Progenitor cell of endocrine pancreas (in vitro differentiated cells): Measurements from ENCODE around the gene GGTA1. TPM values are rescaled to one million over a fixed set of nuclear protein-coding genes. Genes with fewer than 3 reads are reported as not detected.

Source experiments
- DNase-seq: peaks from one replicate; pipeline ENCODE4 v3.0.0; 2021; ENCODE audit warnings: low spot score; ENCODE audit not compliant: unreplicated experiment
- H3K27ac Mint-ChIP-seq: 2 replicates; pipeline ENCODE4 v1.8.0; 2021; ENCODE audit warnings: mild to moderate bottlenecking, moderate library complexity, mixed read lengths
- H3K27me3 Mint-ChIP-seq: 2 replicates; pipeline ENCODE4 v1.8.0; 2021; ENCODE audit warnings: mixed read lengths
- H3K36me3 Mint-ChIP-seq: 2 replicates; pipeline ENCODE4 v1.8.0; 2022; ENCODE audit warnings: mixed read lengths; ENCODE audit not compliant: insufficient read depth
- H3K4me1 Mint-ChIP-seq: 2 replicates; pipeline ENCODE4 v1.8.0; 2021; ENCODE audit warnings: low read depth, mixed read lengths
- H3K4me3 Mint-ChIP-seq: 2 replicates; pipeline ENCODE4 v1.8.0; 2021; ENCODE audit warnings: low read depth, mild to moderate bottlenecking, moderate library complexity, mixed read lengths
- H3K9me3 Mint-ChIP-seq: 2 replicates; pipeline ENCODE4 v1.8.0; 2021; ENCODE audit warnings: low read depth, mixed read lengths
- total RNA-seq: library from RNA; stranded (reverse); gene quantifications from 2 replicates; pipeline ENCODE4 v1.2.1, GENCODE V29; 2021
- TF ChIP-seq, protein P1 (sequence below): fragments of 200-600 bp; sonication (generic); IDR thresholded peaks from one replicate; pipeline ENCODE4 v1.5.0; 2021; ENCODE audit warnings: antibody characterized with exemption, mild to moderate bottlenecking; ENCODE audit not compliant: unreplicated experiment

The GGTA1 gene
- total RNA-seq, 1 donor from 2014 or later: not detected

DNA sequence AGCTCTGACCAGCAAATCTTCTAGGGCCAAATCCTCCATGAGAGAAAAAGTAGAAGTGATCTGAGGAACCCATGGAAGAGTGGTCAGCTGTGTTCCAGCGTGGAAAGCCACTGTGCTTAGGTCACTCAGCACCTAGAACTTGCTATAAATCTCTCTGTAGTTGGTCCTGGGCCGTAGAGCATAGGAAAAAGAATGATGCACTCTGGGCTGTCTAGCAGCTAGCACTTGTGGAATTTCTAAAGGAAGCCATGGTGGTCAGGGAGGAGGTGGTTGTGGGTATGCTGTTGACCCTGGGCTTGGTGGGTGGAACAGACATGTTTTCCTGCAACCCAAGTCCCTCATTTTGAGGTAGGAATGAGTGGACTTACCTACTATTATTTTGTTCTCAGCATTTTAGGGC is 48.1 kb downstream of the GGTA1 start:
- no peaks in the 10 kb centered on the region for H3K36me3 Mint-ChIP-seq
- no peak overlapping the region for H3K27ac Mint-ChIP-seq
- H3K4me1 Mint-ChIP-seq: no peaks in the 10 kb centered on the region
- TF ChIP-seq, protein P1, sequence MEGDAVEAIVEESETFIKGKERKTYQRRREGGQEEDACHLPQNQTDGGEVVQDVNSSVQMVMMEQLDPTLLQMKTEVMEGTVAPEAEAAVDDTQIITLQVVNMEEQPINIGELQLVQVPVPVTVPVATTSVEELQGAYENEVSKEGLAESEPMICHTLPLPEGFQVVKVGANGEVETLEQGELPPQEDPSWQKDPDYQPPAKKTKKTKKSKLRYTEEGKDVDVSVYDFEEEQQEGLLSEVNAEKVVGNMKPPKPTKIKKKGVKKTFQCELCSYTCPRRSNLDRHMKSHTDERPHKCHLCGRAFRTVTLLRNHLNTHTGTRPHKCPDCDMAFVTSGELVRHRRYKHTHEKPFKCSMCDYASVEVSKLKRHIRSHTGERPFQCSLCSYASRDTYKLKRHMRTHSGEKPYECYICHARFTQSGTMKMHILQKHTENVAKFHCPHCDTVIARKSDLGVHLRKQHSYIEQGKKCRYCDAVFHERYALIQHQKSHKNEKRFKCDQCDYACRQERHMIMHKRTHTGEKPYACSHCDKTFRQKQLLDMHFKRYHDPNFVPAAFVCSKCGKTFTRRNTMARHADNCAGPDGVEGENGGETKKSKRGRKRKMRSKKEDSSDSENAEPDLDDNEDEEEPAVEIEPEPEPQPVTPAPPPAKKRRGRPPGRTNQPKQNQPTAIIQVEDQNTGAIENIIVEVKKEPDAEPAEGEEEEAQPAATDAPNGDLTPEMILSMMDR: no peak
- H3K9me3 Mint-ChIP-seq: no peaks in the 10 kb centered on the region
- DNase-seq: no peak
- no peak overlapping the region for H3K4me3 Mint-ChIP-seq
- H3K27me3 Mint-ChIP-seq: peaks cover 22% of the 10 kb centered on the region

DNA sequence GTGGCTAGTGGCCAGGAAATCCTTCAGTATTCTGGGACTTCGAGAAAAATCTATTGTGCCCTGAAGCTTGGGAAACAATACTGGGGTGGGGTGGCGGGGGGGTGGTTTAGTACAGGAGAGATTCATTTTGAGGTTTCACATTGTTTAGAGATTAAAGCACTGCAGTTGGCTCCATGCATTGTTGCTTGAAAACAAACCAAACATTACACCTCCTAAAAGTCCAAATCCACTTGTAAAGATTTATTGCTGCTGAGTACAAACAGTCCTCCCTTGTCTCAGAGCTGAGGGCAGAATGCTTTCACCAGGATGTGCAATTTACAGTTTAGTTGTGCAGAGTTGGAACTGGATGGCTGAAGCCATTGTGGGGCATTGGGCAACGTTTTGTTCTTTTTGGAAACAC is 49.4 kb downstream of the GGTA1 start:
- TF ChIP-seq, protein P1: no peak
- H3K4me1 Mint-ChIP-seq: no peaks in the 10 kb centered on the region
- no peaks in the 10 kb centered on the region for H3K36me3 Mint-ChIP-seq
- no peaks in the 10 kb centered on the region for H3K9me3 Mint-ChIP-seq
- H3K4me3 Mint-ChIP-seq: no peak overlapping the region
- peaks cover 29% of the 10 kb centered on the region for H3K27me3 Mint-ChIP-seq
- no peak for DNase-seq
- H3K27ac Mint-ChIP-seq: no peak overlapping the region

DNA sequence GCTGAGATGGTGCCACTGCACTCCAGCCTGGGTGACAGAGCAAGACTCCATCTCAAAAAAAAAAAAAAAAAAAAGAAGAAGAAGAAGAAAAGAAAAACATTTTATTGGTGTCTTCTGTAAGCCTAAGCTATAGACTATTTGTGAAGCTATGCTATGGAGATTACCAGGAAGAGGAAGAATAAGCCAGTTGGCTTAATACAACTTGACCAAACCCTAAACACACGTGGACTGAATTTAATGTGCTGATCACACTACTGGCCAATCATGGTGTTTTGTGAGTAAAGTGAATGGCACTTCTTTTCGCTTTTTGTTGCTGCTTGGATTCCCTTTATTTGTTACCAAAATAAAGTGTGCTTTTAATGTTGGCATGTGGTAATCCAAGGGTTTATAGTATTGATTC is 49.9 kb downstream of the GGTA1 start:
- no peaks in the 10 kb centered on the region for H3K9me3 Mint-ChIP-seq
- no peak overlapping the region for H3K4me3 Mint-ChIP-seq
- H3K27me3 Mint-ChIP-seq: peaks cover 28% of the 10 kb centered on the region
- DNase-seq: no peak
- no peaks in the 10 kb centered on the region for H3K4me1 Mint-ChIP-seq
- no peaks in the 10 kb centered on the region for H3K36me3 Mint-ChIP-seq
- TF ChIP-seq, protein P1: no peak
- no peak overlapping the region for H3K27ac Mint-ChIP-seq

DNA sequence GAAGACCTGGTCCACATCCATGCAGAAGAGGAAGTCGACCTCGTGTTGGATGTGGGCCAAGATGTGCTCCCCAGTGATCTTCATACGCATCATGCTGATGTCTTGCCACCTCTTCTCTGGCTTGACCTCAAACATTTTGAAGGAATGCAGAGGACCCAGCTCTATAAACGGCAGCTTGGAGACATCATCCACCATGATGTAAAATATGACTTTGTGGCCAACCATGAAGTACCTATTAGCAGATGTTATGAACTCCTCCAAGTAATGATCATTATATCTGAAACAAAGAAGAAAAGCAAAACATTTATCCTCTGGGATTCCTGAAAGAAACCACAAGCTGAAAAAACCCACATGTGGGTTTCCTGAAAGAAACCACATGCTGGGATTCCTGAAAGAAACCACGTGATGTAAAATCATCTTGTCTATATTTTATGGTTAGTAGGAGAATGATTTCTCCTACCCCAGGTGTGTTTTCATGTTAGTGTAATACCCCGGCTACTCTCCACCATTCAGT is 52.3 kb downstream of the GGTA1 start:
- Mint-ChIP-seq H3K36me3 (no peaks in the 10 kb centered on the region), H3K4me1 (no peaks in the 10 kb centered on the region), H3K27me3 (peaks cover 23% of the 10 kb centered on the region), H3K27ac (no peak overlapping the region), H3K4me3 (no peak overlapping the region), H3K9me3 (no peaks in the 10 kb centered on the region)
- DNase-seq: no peak
- TF ChIP-seq, protein P1: no peak

DNA sequence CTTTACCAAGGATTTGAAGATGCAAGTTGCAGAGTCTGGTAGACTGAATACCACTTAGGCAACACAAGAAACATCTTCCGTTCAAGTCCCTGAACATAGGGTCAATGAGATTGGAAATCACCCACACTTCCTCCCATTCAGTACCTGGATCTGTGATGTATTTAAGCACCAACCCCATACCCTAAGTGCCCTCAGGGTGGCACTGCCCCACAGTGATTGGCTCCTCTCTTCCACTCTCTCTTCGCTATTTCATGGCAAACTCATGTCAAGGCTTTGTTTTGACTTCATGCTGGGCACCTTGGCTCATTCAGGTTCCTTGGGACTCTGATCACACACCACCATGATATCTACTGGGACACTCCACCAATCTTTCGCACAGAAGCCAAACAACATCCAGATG is 53.7 kb downstream of the GGTA1 start:
- H3K9me3 Mint-ChIP-seq: no peaks in the 10 kb centered on the region
- peaks cover 23% of the 10 kb centered on the region for H3K27me3 Mint-ChIP-seq
- TF ChIP-seq, protein P1: no peak
- H3K4me3 Mint-ChIP-seq: no peak overlapping the region
- no peak for DNase-seq
- no peaks in the 10 kb centered on the region for H3K36me3 Mint-ChIP-seq
- H3K27ac Mint-ChIP-seq: no peak overlapping the region
- H3K4me1 Mint-ChIP-seq: no peaks in the 10 kb centered on the region
